ENCODE data around the gene CCDC183. TPM values are rescaled to one million over a fixed set of nuclear protein-coding genes. Genes with fewer than 3 reads are reported as not detected.

Gene CCDC183
- total RNA-seq, 4 donors from 2014 or later = 2.0 TPM; not detected in 2

Small RNA genes lying within 50 kb of the gene (microRNA-seq; reads per million reads assigned to microRNA genes)
- not detected for gene MIR4292 (ENCODE audit: borderline microRNAs expressed, borderline replicate concordance)
- gene MIR6722 (ENCODE audit: borderline microRNAs expressed, borderline replicate concordance) = not detected

Small RNA genes lying within 50 kb of the gene (small RNA-seq; reads per million reads assigned to genes)
- gene AL355987.2 (not detected), gene ATP6V1G1P3 (not detected), gene MIR4292 (not detected), gene MIR6722 (not detected)

Other genes with a start within 250 kb of the CCDC183 start
- 1,000 to 10,000 TPM in 1 of 4 donors, 100 to 1,000 TPM in 3; 119 to 1,791 (median 307) TPM for gene EGFL7, start 133.4 kb upstream of the CCDC183 start, total RNA-seq
- gene AGPAT2, start 108.9 kb upstream of the CCDC183 start, total RNA-seq = 10 to 100 TPM; 22.7 to 45.1 (median 38.6) TPM
- gene DIPK1B, start 83.8 kb upstream of the CCDC183 start, total RNA-seq = 10 to 100 TPM in 3 of 4 donors, 1 to 10 TPM in 1; 3.2 to 26.3 (median 21.0) TPM
- gene LCN10, start 53.4 kb upstream of the CCDC183 start, total RNA-seq = 10 to 100 TPM in 3 of 4 donors, under 1 TPM in 1; 0.55 to 81.4 (median 20.4) TPM
- gene LCN6, start 47.8 kb upstream of the CCDC183 start, total RNA-seq = 100 to 1,000 TPM in 2 of 4 donors, 10 to 100 TPM in 1, 1 to 10 TPM in 1; 1.2 to 164 (median 89.7) TPM
- under 1 TPM in 1 of 4 donors, not detected in 3; 0.27 TPM for gene LCN8, start 38.1 kb upstream of the CCDC183 start, total RNA-seq
- not detected for gene LCN15, start 31.8 kb upstream of the CCDC183 start, total RNA-seq
- 10 to 100 TPM in 3 of 4 donors, 1 to 10 TPM in 1; 3.5 to 48.9 (median 32.0) TPM for gene TMEM141, start 5.0 kb upstream of the CCDC183 start, total RNA-seq
- gene RABL6, start 11.6 kb downstream of the CCDC183 start, total RNA-seq = 10 to 100 TPM; 28.8 to 57.9 (median 39.6) TPM
- gene AJM1, start 46.1 kb downstream of the CCDC183 start, total RNA-seq = 1 to 10 TPM in 3 of 4 donors, not detected in 1; 1.3 to 3.6 (median 3.6) TPM
- gene PHPT1, start 53.1 kb downstream of the CCDC183 start, total RNA-seq = 10 to 100 TPM; 12.4 to 55.5 (median 31.4) TPM
- gene MAMDC4, start 56.0 kb downstream of the CCDC183 start, total RNA-seq = 1 to 10 TPM in 2 of 4 donors, under 1 TPM in 1, not detected in 1; 0.26 to 4.3 (median 4.2) TPM
- 100 to 1,000 TPM in 3 of 4 donors, 10 to 100 TPM in 1; 75.6 to 244 (median 144) TPM for gene EDF1, start 70.0 kb downstream of the CCDC183 start, total RNA-seq
- gene TRAF2, start 90.2 kb downstream of the CCDC183 start, total RNA-seq = 10 to 100 TPM in 3 of 4 donors, under 1 TPM in 1; 0.88 to 22.1 (median 11.9) TPM
- 100 to 1,000 TPM in 1 of 4 donors, 10 to 100 TPM in 3; 67.4 to 111 (median 75.3) TPM for gene FBXW5, start 148.4 kb downstream of the CCDC183 start, total RNA-seq
- gene C8G, start 148.9 kb downstream of the CCDC183 start, total RNA-seq = not detected
- 10 to 100 TPM in 2 of 4 donors, 1 to 10 TPM in 1, not detected in 1; 5.4 to 43.2 (median 10.3) TPM for gene LCN12, start 155.9 kb downstream of the CCDC183 start, total RNA-seq
- gene PTGDS, start 181.2 kb downstream of the CCDC183 start, total RNA-seq = 100 to 1,000 TPM in 1 of 4 donors, 10 to 100 TPM in 3; 13.5 to 116 (median 58.8) TPM
- gene LCNL1, start 186.7 kb downstream of the CCDC183 start, total RNA-seq = 1 to 10 TPM in 1 of 4 donors, under 1 TPM in 3; under 0.01 to 6.9 (median 0.54) TPM
- 10 to 100 TPM; 14.2 to 39.5 (median 18.8) TPM for gene PAXX, start 196.1 kb downstream of the CCDC183 start, total RNA-seq
- 1 to 10 TPM in 2 of 4 donors, not detected in 2; 1.5 TPM for gene CLIC3, start 200.2 kb downstream of the CCDC183 start, total RNA-seq
- gene ABCA2, start 231.9 kb downstream of the CCDC183 start, total RNA-seq = 10 to 100 TPM; 24.8 to 36.9 (median 26.1) TPM
- gene FUT7, start 235.8 kb downstream of the CCDC183 start, total RNA-seq = not detected
- 100 to 1,000 TPM in 1 of 4 donors, 10 to 100 TPM in 3; 25.2 to 221 (median 59.2) TPM for gene NPDC1, start 249.8 kb downstream of the CCDC183 start, total RNA-seq

Measured in uterus (tissue), 4 donors.